Measurements from ENCODE around the gene LGR5. TPM values are rescaled to one million over a fixed set of nuclear protein-coding genes. Genes with fewer than 3 reads are reported as not detected.

Gene LGR5
- total RNA-seq, 1 donor from 2014 or later, result 2.7 TPM

DNA sequence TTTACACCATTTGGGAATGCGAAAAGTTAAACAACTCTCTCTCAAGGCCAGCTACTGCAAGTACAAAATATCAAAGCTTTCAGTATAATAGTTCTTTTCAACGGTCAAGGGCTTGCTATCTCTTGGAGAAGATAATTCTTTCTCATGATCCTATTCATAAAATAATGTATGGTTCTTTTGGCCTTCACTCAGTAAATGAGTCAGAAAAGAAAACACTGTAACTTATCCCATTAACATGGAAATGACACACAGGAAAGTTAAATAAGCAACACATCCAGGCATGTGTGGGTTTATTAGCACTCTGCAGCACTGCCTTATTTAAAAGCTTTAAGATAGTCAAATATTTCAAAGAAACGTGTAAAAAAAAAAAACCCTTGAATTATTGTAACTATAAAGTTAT, 187.2 kb downstream of the LGR5 start:
- Histone ChIP-seq H3K4me1 (peaks cover 7% of the 10 kb centered on the region), H3K27ac (no peak overlapping the region), H3K36me3 (peaks cover 0 to 92% of the 10 kb centered on the region in 2 donors), H3K4me3 (no peak overlapping the region), H3K27me3 (no peaks in the 10 kb centered on the region), H3K9me3 (no peaks in the 10 kb centered on the region)
- no peak for TF ChIP-seq POLR2A (IDR thresholded peaks at IDR 0.05)
- TF ChIP-seq POLR2AphosphoS5 (IDR thresholded peaks at IDR 0.05; ENCODE audit: insufficient read depth in 1 of 2, low read depth in 1 of 2), result no peak
- TF ChIP-seq, protein P1, sequence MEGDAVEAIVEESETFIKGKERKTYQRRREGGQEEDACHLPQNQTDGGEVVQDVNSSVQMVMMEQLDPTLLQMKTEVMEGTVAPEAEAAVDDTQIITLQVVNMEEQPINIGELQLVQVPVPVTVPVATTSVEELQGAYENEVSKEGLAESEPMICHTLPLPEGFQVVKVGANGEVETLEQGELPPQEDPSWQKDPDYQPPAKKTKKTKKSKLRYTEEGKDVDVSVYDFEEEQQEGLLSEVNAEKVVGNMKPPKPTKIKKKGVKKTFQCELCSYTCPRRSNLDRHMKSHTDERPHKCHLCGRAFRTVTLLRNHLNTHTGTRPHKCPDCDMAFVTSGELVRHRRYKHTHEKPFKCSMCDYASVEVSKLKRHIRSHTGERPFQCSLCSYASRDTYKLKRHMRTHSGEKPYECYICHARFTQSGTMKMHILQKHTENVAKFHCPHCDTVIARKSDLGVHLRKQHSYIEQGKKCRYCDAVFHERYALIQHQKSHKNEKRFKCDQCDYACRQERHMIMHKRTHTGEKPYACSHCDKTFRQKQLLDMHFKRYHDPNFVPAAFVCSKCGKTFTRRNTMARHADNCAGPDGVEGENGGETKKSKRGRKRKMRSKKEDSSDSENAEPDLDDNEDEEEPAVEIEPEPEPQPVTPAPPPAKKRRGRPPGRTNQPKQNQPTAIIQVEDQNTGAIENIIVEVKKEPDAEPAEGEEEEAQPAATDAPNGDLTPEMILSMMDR (IDR thresholded peaks at IDR 0.05), result no peak
- no peak for DNase-seq (ENCODE audit: extremely low spot score in 2 of 2)
- intact Hi-C loops (cut with DNase I), result no loop called here

DNA sequence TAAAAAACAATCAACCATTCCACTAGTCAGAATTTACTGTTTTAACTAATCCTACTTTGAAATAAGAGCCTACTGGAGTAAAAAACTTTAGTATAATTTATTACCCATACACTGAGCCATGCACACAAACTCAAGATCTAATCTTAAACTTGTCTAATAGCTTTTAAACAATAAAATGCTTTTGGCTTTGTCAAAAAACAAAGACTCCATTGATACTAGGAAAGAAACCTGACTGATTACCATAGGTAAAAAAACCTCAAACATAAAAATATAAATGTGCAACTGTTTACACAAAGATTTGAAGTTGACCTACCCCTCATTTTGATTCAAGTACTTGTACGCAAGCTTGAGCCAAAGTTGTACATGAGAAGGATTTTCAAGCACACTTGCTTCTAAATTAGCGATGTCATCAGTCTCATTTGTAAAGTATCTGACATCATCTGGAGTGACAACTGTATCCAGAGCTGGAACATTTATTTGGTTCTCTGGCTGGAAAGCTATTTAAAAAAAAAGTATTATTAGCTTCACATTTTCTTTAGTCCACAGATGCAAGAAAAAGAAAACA, 187.9 kb downstream of the LGR5 start:
- Histone ChIP-seq H3K27me3 (no peaks in the 10 kb centered on the region), H3K27ac (no peak overlapping the region), H3K4me1 (peaks cover 7% of the 10 kb centered on the region), H3K36me3 (peaks cover 0 to 92% of the 10 kb centered on the region in 2 donors), H3K4me3 (no peak overlapping the region), H3K9me3 (no peaks in the 10 kb centered on the region)
- intact Hi-C loops (cut with DNase I), result no loop called here
- TF ChIP-seq, protein P1 (IDR thresholded peaks at IDR 0.05), result no peak
- TF ChIP-seq POLR2A (IDR thresholded peaks at IDR 0.05), result no peak
- no peak for DNase-seq (ENCODE audit: extremely low spot score in 2 of 2)

Other genes starting within 250 kb of the LGR5 start
- 121 TPM for gene ZFC3H1, start 224.1 kb downstream of the LGR5 start, total RNA-seq
- 4.7 TPM for gene THAP2, start 224.5 kb downstream of the LGR5 start, total RNA-seq
- gene TMEM19, start 246.3 kb downstream of the LGR5 start, total RNA-seq, result 19.6 TPM

Measured in vagina (tissue), 2 donors.